AG04449 (cell line): Measurements from ENCODE around the gene AP3S1.
"Not testable (repeated sequence)": the region's sequence is repeated elsewhere in the genome, so short reads cannot be mapped to it uniquely, and the experiment has no call there.

ENCODE experiments used
- CTCF ChIA-PET: fragments of 350-600 bp; formaldehyde crosslinking; extraction: SDS; loops from one replicate; lab custom pipeline; 2021; ENCODE audit warnings: antibody characterized with exemption; lab: Yijun Ruan, JAX
- POLR2A ChIA-PET: fragments of 400-600, 350-600 bp; formaldehyde crosslinking; extraction: SDS; loops from one replicate; lab custom pipeline; 2020; ENCODE audit warnings: antibody characterized with exemption, inconsistent platforms; lab: Yijun Ruan, JAX
- DNase-seq: peaks from one replicate; pipeline ENCODE4 v3.0.0-alpha.2; 2010; ENCODE audit warnings: low read depth, low spot score
- H3K4me3 ChIP-seq: 2 replicates; pipeline ENCODE4 v1.5.1; 2011; ENCODE audit warnings: low read depth, mild to moderate bottlenecking, control low read depth, low read length
- CTCF ChIP-seq: IDR thresholded peaks from one replicate; pipeline ENCODE4 v1.5.1; 2011; ENCODE audit warnings: mild to moderate bottlenecking, moderate library complexity, low read length, control low read depth, inconsistent platforms; ENCODE audit not compliant: insufficient read depth; ENCODE audit errors: missing control alignments

Gene AP3S1

GRCh38 chr5:115920171-115920725, 78.5 kb downstream of the AP3S1 start:
- no peak overlapping the region for H3K4me3 ChIP-seq
- DNase-seq = no peak
- no peak for TF ChIP-seq CTCF
- ChIA-PET CTCF (interaction anchor here (1.1 kb wide), 1 partner anchor 9 kb away, joined by 3 read pairs; no protein-coding TSS in a partner anchor), POLR2A (no interaction called here)

DNA sequence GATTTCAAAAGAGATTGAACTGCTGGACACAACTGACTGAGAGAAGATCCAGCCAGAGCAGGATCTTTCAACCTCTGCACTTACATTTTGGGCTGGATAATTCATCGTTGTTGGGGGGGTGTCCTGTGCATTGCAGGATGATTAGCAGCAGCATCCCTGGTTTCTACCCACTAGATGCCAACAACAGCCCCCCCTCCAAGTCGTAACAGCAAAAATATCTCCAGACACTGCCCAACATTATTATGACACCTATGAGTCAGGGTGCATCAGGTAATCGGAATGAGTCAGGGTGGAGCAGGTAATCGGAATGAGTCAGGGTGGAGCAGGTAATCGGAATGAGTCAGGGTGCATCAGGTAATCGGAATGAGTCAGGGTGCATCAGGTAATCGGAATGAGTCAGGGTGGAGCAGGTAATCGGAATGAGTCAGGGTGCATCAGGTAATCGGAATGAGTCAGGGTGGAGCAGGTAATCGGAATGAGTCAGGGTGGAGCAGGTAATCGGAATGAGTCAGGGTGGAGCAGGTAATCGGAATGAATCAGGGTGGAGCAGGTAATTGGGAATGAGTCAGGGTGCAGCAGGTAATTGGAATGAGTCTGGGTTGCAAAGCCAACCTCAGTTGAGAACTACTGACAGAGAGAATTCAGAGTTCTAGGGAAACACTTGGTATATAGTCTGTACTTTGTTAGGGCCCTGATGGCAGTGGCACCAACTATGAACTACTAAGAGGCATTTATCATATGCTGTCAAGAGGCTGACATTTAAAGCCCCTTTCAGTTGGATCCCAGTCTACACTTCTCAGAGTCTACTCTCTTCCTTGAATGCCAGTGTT, 87.1 kb downstream of the AP3S1 start:
- CTCF ChIA-PET, H3K4me3 ChIP-seq, DNase-seq, POLR2A ChIA-PET: not testable (repeated sequence)

- POLR2A ChIA-PET, CTCF ChIA-PET, H3K4me3 ChIP-seq, DNase-seq: not testable (repeated sequence)
Observed at GRCh38 chr5:115930171-115930570, 88.4 kb downstream of the AP3S1 start.

- ChIA-PET CTCF (no interaction called here), POLR2A (no interaction called here)
- no peak for DNase-seq
- no peak for TF ChIP-seq CTCF
- H3K4me3 ChIP-seq = no peak overlapping the region
Observed at GRCh38 chr5:115930630-115931337, 89.0 kb downstream of the AP3S1 start.

DNA sequence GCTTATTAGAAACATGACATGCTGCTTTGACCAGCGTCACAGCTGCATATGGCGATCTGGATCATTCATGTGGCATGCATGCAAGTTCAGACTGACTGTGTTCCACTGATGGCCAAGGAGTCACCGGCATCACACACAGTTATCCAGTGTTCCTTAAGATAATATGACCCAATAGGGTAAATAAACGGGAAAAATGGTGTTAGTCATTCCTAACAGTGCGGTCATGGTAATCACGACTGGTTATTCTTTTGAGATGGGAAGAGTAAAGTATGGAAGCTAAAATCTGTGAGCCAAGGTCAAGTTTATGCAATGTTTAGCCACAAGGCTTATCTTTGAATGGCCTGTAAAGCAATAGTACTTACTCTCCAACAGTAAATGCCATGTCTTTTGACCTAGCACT, 91.3 kb downstream of the AP3S1 start:
- no peak overlapping the region for H3K4me3 ChIP-seq
- DNase-seq = no peak
- ChIA-PET POLR2A (no interaction called here), CTCF (no interaction called here)
- no peak for TF ChIP-seq CTCF

DNA sequence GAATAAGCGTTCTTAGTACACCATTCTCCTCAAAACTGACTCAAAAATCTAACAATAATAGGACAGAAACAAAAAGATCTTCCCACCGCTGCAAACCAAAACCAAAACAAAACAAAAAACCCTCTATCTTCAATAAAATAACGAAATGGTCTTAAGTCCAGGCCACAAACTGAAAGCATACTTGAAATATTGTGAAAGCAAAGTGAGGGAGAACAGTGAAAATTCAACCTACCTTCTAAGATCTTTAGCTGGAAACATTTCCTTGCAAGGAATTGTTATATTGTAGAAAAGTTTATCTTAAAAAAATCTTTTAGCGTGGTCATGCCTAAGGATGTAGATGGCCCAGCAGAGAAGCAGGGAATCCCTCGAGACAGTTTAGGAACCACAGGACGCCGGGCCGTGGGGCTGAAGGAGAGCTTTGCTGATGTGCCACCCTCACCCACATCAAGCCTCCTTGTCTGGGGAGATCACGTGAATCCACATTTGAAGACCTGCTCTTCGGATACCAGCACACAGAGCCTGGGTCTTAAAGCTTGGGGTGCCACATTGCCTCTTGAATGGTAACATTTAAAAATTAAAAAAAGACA, 92.7 kb downstream of the AP3S1 start:
- ChIA-PET CTCF (interaction anchor here (1.3 kb wide), 1 partner anchor 28 kb away, joined by 3 read pairs; the partner anchor contains the start of gene LVRN), POLR2A (no interaction called here)
- no peak overlapping the region for H3K4me3 ChIP-seq
- TF ChIP-seq CTCF = no peak
- DNase-seq = no peak

- CTCF ChIA-PET = no interaction called here
Observed at GRCh38 chr5:115936031-115936430, 94.3 kb downstream of the AP3S1 start.

More at GRCh38 chr5:115936031-115936430, 94.3 kb downstream of the AP3S1 start:
- no peak for TF ChIP-seq CTCF
- POLR2A ChIA-PET = no interaction called here
- no peak for DNase-seq
- no peak overlapping the region for H3K4me3 ChIP-seq
